Lower lobe of right lung (tissue), 2 donors: ENCODE results near the gene SNPH. TPM values are rescaled to one million over a fixed set of nuclear protein-coding genes. Genes with fewer than 3 reads are reported as not detected.

ENCODE experiments used
- ATAC-seq, 2 donors: fragments of 200-7000 bp; cut with Tn5 transposase; one replicate each; pipeline ENCODE4 v1.9.1; 2020 to 2022; ENCODE audit warnings: mild to moderate bottlenecking in 2 of 2, moderate library complexity in 2 of 2
- DNase-seq: peaks from one replicate; pipeline ENCODE4 v3.0.0-alpha.2; 2020
- H3K27ac ChIP-seq: fragments of 200-600 bp; one replicate; pipeline ENCODE4 v1.8.0; 2022
- H3K27me3 ChIP-seq: fragments of 200-600 bp; one replicate; pipeline ENCODE4 v1.8.0; 2022; ENCODE audit warnings: low read depth
- H3K36me3 ChIP-seq: fragments of 200-600 bp; one replicate; pipeline ENCODE4 v1.8.0; 2022; ENCODE audit warnings: mild to moderate bottlenecking
- H3K4me1 ChIP-seq: fragments of 200-600 bp; one replicate; pipeline ENCODE4 v1.8.0; 2022
- H3K4me3 ChIP-seq: fragments of 200-600 bp; one replicate; pipeline ENCODE4 v1.8.0; 2022; ENCODE audit warnings: mild to moderate bottlenecking
- H3K9me3 ChIP-seq: fragments of 200-600 bp; one replicate; pipeline ENCODE4 v1.8.0; 2022
- intact Hi-C: fragments of 100-400 bp; cut with DNase I; formaldehyde crosslinking; loops from one replicate; pipeline ENCODE4 v1.11.0; 2022
- total RNA-seq: library from RNA; stranded (reverse); fragmentation: NEBNext Ultra II Directional; extraction: Animal tissue kit (Norgen Biotek cat#: 25700); gene quantifications from one replicate; pipeline ENCODE4 v1.2.1, GENCODE V29; 2021
- TF ChIP-seq, protein P1 (sequence below): fragments of 200-600 bp; IDR thresholded peaks from one replicate; pipeline ENCODE4 v1.8.0; 2022; ENCODE audit warnings: antibody characterized with exemption, mild to moderate bottlenecking
- donor health status: DM: no; HTN: yes; CAD: no; lungs with severe emphysema.

The SNPH gene
- total RNA-seq, 1 donor from 2014 or later = 3.8 TPM

DNA sequence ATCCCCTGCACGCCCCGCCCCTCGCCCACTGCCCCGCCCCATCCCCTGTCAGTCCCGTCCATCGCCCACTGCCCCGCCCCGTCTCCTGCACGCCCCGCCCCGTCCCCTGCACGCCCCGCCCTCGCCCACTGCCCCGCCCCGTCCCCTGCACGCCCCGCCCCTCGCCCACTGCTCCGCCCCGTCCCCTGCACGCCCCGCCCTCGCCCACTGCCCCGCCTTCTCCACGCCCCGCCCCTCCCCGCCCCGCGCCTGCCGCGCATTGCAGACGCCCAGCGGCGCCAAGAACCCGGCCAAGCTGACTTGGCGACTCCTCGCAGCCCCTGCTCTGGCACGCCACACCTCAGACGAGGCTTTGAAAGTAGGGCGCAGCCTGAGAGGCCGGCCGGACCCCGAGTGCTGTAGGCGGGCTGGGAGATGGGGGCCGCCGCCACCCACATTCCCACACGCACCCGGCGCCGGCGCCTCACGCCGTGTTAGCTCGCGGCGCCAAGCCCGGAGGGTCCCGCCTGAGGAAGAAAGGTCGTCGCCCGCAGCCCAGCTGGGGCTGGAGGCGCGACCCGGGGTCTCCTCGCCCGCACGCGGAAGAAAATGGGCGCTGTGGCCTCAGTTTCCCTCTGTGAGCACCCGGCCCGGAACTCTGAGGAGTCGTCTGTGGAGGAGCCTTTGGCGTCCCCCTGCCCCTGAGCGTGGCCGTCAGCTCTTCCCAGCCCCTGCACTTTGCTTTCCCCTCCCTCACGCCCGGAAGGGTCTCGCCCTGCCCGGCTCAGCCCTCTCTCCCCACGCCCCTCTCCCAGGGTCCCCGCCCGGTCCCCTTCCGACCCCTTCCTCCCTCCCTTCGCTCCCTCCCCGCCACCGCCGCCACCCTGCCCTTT lies 40.1 kb upstream of the SNPH start, which contains the start of gene RAD21L1:
TSS of gene RAD21L1 (plus strand) at position 262 of the 872 bp plus-strand sequence. CDS start 2,410 bp downstream, outside the sequence.
- intact Hi-C loops = no loop called here

DNA sequence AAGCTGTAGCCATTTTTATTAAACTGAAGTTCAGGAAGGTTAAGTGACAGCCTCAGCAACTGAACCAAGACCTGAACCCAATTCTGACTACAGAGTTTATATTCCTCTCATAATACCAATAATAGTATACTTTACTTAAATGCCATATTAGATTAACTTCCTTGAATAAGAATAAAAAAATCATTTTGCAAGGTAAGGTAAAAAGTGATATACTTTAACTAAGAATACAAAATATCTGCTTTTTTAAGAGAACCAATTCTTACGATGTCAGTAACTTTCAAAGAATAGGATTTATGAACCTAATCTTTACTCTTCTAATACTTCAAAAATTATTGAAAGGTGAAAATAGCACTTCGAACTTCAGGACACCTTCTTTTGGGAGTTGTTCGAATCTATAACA lies 36.6 kb upstream of the SNPH start:
- H3K9me3 ChIP-seq = no peaks in the 10 kb centered on the region
- peaks cover 17% of the 10 kb centered on the region for H3K4me1 ChIP-seq
- no peaks in the 10 kb centered on the region for H3K36me3 ChIP-seq
- no peak overlapping the region for H3K4me3 ChIP-seq
- H3K27me3 ChIP-seq = peaks cover 20% of the 10 kb centered on the region
- intact Hi-C loops = no loop called here
- DNase-seq = no peak
- no peak for ATAC-seq
- no peak overlapping the region for H3K27ac ChIP-seq
- TF ChIP-seq, protein P1, sequence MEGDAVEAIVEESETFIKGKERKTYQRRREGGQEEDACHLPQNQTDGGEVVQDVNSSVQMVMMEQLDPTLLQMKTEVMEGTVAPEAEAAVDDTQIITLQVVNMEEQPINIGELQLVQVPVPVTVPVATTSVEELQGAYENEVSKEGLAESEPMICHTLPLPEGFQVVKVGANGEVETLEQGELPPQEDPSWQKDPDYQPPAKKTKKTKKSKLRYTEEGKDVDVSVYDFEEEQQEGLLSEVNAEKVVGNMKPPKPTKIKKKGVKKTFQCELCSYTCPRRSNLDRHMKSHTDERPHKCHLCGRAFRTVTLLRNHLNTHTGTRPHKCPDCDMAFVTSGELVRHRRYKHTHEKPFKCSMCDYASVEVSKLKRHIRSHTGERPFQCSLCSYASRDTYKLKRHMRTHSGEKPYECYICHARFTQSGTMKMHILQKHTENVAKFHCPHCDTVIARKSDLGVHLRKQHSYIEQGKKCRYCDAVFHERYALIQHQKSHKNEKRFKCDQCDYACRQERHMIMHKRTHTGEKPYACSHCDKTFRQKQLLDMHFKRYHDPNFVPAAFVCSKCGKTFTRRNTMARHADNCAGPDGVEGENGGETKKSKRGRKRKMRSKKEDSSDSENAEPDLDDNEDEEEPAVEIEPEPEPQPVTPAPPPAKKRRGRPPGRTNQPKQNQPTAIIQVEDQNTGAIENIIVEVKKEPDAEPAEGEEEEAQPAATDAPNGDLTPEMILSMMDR = no peak

More for the DNA sequence above, 40.1 kb upstream of the SNPH start, which contains the start of gene RAD21L1:
- H3K4me1 ChIP-seq = peaks cover 17% of the 10 kb centered on the region
- ATAC-seq (peak; percentile 96 to 99), DNase-seq (peak; percentile 80)
- peak within 1 kb of the TSS; percentile 72 for H3K4me3 ChIP-seq
- peak within 1 kb of the TSS; percentile 41 for H3K27ac ChIP-seq
- no peaks in the 10 kb centered on the region for H3K36me3 ChIP-seq
- peaks cover 20% of the 10 kb centered on the region for H3K27me3 ChIP-seq
- TF ChIP-seq, protein P1 = no peak
- no peaks in the 10 kb centered on the region for H3K9me3 ChIP-seq

DNA sequence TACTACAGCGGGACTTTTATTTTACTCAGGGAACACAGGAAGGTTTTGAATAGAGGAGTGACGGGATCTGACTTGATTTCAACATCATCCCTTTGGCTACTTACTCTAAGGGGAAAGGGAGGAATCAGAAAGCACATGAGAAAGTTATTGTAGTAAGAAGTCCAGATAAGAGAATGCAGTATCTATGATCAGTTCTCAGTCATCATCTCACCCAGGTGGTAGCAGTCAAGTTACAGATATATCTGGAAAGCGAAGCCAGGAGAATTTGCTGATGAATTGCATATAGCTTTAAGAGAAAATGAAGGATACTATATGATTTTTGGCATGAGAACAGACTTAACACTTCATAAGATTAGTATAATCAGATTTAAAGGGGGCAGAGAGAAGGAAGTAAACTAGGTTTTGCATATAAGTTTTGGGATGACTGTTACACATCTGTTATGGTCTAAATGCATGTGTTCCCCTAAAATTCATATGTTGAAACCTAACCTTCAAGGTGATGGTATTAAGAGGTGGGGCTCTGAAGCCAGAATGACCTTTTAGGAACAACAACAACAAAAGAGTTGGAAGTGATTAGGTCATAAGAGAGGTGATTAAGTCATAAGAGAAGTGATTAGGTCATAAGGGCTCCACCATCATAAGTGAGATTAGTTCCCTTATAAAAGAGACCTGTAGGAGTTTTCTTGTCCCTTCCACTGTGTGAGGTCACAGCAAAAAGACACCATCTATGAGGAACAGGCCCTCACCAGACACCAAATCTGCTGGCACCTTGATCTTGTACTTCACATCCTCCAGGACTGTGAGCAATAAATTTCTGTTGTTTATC lies 33.6 kb upstream of the SNPH start:
- DNase-seq = no peak
- intact Hi-C loops = no loop called here

DNA sequence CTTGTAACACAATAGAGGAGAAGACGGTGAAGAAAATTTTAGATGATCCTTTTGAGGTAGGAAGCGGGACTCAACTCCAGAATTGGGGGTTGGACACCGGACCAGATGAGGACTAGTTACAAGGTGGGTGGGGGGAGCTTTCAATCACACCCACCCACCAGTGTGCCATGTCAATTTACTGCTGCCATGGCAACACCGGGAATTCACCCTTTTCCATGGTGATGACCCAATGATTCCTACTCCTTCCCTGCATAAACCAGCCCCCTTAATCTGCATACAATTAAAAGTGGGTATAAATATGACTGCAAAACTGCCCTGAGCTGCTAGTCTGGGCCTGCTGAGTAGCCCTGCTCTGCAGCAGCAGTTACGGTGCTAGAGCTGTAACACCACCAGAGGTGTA lies 25.5 kb upstream of the SNPH start:
- DNase-seq (no peak), ATAC-seq (no peak)
- no peaks in the 10 kb centered on the region for H3K4me1 ChIP-seq
- intact Hi-C loops = no loop called here
- TF ChIP-seq, protein P1 = no peak
- no peaks in the 10 kb centered on the region for H3K9me3 ChIP-seq
- H3K27ac ChIP-seq = no peak overlapping the region
- H3K27me3 ChIP-seq = peaks cover 4% of the 10 kb centered on the region
- H3K4me3 ChIP-seq = no peak overlapping the region
- H3K36me3 ChIP-seq = no peaks in the 10 kb centered on the region

More for the DNA sequence above, 33.6 kb upstream of the SNPH start:
- TF ChIP-seq, protein P1 = no peak
- Histone ChIP-seq H3K4me3 (no peak overlapping the region), H3K27me3 (peaks cover 12% of the 10 kb centered on the region), H3K36me3 (no peaks in the 10 kb centered on the region), H3K4me1 (no peaks in the 10 kb centered on the region), H3K9me3 (no peaks in the 10 kb centered on the region), H3K27ac (no peak overlapping the region)
- ATAC-seq = no peak

DNA sequence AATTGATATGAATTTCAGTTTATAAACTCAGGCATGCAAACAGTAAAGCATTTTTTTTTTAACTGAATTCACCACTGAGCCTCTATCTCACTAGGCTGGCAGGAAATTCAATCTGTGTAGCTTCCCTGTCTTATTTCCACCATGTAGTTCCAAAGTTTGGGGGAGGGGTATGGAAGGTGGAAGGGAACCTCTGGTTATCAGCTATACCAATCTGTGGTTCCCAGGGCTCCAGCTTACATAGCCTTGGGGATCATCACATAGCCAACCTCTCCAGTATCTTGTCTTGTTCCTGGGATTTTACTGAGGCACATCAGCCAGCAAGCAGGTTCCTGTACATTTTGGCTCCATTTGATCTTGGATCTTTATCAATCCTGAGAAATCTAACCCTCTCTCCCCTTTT lies 24.6 kb upstream of the SNPH start:
- DNase-seq (no peak), ATAC-seq (no peak)
- intact Hi-C loops = no loop called here
- no peaks in the 10 kb centered on the region for H3K36me3 ChIP-seq
- no peak overlapping the region for H3K27ac ChIP-seq
- H3K4me3 ChIP-seq = no peak overlapping the region
- no peaks in the 10 kb centered on the region for H3K9me3 ChIP-seq
- peaks cover 4% of the 10 kb centered on the region for H3K27me3 ChIP-seq
- H3K4me1 ChIP-seq = no peaks in the 10 kb centered on the region
- TF ChIP-seq, protein P1 = no peak
